Measurements from ENCODE around the gene CCDC149.

DNA sequence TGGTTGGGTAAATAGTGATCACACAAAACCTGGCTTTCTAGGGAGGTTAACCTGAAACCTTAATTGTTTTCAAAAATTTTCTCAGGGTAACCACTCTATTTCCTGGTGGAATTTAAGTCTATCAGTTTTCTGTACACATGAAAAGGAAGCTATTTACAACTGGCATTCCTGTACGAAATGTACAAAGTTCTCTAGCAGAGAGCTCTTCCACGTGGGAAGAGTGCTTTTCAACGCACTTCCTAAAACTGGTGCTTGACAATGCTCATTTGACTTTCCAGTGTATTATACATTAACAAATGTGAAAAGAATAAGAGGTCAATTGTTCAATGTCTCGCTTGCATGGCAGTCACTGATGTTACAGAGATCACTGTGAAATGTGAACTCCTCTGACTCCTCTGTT is 120.3 kb downstream of the CCDC149 start:
- TF ChIP-seq TAF1 (IDR thresholded peaks at IDR 0.05; ENCODE audit: borderline replicate concordance, insufficient read depth, low read length) (no peak), REST (IDR thresholded peaks at IDR 0.05; ENCODE audit: insufficient read depth in 1 of 2, low read depth in 2 of 2, low read length in 2 of 2) (no peak)
